COR-L47 (cell line): ENCODE data around the gene RBM42.
"Not testable (repeated sequence)": the region's sequence is repeated elsewhere in the genome, so short reads cannot be mapped to it uniquely, and the experiment has no call there.

ENCODE experiments used
- DNase-seq: peaks from one replicate; lab custom pipeline; 2025; lab: John Stamatoyannopoulos, UW

Gene RBM42

DNA sequence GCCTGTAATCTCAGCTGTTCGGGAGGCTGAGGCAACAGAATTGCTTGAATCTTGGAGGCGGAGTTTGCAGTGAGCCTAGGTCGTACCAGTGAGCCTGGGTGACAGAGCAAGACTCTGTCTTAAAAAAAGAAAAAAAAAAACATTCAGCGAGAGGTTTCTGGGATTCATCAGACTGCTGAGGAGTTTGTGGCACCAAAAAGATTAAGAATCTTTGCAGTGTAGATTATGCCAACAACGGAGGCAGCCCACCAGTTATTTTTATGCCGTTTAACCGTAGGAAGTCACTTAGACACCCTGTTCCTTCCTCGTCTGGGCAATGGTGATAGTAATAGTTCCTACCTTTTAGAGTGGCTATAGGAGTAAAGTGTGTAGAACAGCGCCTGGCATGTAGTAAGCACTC is 21.7 kb downstream of the RBM42 start:
- DNase-seq: no peak

DNA sequence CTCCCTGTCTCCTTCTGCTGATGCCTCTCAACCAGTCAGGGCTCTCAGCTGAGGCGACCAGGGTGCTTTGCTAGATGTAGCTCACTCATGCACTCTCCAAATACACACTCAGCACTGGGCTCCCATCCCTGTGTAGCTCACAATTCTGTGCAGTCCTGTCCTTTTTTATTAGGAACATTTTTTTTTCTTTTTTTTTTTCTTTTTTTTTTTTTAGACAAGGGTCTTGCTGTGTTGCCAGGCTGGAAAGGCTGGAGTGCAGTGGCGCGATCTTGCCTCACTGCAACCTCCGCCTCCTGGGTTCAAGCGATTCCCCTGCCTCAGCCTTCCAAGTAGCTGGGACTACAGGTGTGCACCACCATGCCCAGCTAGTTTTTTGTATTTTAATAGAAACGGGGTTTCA is 26.0 kb downstream of the RBM42 start:
- not testable (repeated sequence) for DNase-seq

DNA sequence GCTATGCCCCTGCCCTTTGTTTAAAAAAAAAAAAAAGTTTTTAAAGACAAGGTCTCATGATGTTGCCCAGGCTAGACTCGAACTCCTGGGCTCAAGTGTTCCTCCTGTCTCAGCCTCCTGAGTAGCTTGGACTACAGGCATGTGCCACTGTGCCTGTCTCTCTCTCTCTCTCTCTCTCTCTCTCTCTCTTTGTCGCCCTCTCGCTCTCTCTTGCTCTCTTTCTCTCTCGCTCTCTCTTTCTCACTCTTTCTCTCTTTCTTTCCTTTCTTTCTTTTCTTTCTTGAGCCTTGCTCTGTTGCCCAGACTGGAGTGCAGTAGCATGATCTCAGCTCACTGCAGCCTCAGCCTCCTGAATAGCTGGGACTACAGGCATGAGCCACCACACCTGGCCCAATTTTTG is 26.8 kb downstream of the RBM42 start:
- DNase-seq: no peak

DNA sequence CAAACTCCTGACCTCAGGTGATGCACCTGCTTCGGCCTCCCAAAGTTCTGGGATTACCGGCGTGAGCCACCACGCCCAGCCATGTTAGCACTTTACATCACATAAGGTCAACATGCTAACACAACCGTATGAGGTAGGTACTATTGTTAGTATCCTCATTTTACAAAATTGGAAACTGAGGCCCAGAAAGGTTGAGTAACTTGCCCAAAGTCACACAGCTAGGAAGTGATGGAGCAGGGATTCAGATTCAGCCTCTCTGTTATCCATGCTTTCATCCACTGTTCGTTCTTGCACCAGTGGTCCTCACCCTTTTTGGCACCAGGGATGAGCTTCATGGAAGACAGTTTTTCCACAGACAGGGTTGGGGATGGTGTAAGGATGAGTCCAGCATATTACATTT is 27.9 kb downstream of the RBM42 start:
- DNase-seq: no peak

DNA sequence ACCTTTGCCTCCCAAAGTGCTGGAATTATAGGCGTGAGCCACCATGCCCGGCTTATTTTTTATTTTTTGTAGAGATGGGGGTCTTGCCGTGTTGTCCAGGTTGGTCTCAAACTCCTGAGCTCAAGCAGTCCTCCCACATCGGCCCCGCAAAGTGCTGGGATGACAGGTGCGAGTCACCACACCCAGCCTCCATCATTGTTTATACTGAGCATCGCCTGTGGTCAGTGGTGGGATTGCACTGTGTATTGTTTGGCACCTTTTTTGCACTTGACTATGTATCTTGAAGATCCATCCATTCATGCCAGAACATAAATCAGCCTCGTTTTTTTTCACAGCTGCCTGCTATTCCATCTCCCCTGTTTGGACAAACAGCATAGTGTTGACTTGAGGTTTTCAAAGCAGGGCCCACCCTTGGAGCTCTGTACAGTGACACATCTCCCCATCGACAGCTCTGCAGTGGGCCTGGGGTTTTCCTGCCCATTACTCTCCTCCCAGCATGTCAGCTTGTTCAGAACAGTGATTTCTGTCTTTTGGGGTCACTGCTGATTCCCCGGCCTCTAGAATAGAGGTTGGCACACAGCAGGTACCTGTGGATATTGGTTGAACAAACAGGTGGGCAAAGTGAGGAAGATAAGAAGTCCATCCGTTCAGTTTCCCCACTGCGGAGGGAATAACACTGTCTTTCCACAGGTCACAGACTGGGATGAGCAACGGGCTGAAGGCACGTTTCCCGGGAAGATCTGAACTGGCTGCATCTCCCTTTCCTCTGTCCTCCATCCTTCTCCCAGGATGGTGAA is 29.3 kb downstream of the RBM42 start:
- no peak for DNase-seq

DNA sequence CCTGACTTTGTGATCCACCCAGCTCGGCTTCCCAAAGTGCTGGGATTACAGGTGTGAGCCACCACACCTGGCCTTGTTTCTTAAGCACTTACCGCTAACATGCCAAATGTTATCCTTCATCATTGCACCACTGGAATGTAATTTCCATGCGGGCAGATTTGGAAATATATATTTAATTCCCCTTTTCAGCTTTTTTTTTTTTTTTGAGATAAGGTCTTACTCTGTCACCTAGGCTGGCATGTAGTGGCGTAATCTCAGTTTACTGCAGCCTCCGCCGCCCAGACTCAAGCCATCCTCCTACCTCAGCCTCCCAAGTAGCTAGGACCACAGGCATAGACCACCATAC is 33.1 kb downstream of the RBM42 start:
- no peak for DNase-seq

DNA sequence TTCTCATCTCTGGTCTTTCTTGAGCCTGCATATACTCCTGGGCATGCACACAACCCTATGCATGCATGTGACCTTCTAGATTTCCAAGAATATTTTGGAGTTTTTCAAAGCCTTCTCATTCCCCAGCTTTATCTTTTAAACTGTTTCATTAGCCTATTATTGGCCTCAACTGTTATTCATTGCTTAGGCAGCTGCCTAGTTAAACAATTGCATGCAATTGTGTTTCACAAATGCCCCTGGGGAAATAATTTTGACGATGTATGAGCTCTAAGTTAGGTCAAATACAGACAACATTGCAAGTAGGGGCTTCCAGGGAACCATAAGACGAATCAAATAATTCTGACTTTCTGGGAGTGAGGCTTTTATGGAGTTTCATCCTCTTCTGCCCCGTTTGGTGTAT is 35.1 kb downstream of the RBM42 start:
- no peak for DNase-seq

DNA sequence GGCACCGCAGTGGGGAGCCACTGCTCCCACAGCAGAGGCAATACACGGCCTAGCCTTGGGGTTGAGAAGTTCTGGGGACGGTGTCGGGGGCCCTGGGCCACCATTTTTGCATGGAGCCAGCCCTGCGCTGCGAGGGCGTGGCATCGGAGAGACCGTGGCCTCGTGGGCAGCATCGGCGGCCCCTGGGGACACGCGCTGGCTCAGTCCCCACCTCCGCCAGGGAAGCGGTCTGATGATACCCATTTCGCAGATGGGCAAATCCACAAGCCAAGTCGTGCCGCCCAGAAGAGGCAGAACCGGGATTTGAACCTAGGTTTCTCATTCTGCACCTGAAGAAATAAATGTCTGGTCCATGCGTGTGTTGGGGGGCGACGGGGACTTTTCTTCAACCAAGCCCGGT is 36.3 kb downstream of the RBM42 start:
- DNase-seq: no peak

DNA sequence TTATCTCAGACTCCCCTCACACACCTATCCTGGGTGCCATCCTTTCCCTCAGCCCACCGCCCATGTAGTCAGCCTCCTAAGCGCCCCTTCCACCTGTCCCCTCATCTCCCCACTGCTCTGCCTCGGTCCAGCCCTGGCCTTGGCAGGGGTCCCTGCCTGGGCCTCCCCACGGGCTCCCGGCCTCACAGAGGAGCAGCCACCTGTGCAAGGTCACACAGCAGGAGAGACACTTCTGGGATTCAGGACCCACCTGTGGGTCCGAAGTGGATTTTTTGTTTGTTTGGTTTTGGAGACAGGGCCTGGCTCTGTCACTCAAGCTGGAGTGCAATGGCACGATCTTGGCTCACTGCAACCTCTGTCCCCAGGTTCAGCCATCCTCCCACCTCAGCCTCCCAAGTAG is 36.8 kb downstream of the RBM42 start:
- DNase-seq: no peak

DNA sequence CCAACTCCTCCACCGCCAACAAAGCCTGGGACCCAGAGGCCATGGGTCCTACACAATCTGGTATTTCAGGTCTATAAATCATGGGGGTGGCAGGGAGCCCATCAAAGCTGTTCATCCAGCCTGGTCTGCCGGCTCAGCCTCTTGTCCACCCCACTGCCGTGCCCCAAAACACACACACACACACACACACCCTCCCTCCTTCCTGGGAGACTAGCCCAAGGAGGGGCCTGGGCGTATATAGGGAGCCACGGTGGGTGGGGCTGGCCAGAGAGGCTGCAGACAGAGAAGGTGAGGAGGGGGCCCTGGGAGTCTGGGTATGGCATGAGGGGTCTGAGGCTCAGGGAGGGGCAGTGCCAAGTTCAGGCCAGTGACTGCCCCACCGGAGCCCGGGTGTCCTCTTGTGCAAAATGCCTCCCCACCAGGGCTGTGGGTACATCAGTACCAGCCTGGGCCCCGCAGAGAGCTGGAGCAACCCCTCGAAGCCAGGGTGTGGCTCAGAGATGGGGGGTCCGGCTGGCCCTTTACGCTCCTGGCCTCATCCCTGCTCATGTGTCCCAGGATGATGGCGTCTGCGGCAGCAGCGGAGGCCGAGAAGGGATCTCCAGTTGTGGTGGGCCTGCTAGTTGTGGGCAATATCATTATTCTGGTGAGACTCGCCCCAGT is 37.5 kb downstream of the RBM42 start, which contains the start of gene UPK1A:
UPK1A (plus strand) TSS at position 267 of the 663 bp plus-strand sequence; CDS start at position 563, 296 bp downstream.
- DNase-seq: no peak

DNA sequence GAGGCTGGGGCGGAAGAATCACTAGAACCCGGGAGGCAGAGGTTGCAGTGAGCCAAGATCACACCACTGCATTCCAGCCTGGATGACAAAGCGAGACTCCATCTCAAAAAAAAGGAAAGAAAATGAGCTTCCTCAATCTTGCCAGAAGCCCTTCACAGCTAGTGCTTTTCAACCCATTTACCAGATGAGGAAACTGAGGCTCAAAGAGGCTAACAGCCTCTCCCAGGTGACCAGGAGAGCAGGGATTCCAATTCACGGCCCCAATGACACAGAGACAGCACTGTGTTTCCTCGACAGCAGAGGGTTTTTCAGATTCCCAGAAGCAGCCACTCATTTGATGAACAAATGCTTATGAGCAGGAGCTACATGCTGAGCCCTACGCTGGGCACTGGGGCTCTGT is 40.7 kb downstream of the RBM42 start:
- no peak for DNase-seq

DNA sequence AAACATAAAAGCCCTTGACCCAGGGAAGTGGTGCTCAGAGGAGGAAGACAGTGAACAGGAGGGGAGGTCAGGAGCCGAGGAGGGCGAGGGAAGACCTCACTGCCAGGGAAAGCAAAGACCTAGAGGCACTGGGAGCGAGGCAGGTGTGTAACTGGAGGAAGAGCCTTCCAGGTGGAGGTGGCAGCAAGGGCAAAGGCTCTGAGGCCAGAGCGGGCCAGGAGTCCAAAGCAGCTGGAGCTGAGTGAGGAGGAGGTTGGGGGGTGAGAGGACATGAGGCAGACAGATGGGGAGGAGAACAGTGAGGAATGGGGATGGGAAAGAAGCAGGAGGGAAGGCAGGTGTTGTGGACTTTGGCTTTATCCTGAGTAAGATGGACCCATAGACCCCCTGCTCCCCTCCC is 41.1 kb downstream of the RBM42 start:
- DNase-seq: no peak

DNA sequence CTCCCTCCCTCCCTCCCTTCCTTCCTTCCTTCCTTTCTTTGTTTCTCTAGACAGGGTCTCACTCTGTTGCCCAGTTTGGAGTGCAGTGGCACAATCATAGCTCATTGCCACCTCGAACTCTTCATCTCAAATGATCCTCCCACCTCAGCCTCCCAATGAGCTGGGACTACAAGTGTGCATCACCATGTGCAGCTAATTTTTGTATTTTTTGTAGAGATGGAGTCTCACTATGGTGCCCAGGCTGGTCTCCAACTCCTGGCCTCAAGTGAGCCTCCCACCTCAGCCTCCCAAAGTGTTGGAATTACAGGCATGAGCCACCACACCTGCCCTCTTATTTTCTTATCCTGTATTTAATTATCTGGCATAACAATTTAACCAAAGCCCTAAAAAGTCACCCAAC is 41.9 kb downstream of the RBM42 start:
- DNase-seq: no peak

DNA sequence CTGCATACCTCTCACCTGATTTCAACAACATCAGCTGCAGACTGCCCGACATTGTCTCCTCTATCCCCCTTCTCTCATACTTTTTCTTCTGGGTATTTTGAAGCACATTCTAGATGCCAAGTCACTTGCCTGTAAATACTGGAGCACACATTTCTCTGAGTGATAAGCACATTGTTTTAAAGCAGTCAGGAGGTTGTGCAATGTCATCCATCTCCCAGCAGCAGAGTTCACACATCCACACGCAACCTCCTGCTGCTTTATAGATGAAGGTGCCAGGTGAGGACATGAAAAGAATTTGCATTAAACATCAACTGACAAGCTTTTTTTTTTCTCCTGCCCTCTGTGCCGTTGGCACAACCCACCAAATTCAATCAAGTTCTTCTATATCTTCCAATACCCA is 43.0 kb downstream of the RBM42 start:
- no peak for DNase-seq

DNA sequence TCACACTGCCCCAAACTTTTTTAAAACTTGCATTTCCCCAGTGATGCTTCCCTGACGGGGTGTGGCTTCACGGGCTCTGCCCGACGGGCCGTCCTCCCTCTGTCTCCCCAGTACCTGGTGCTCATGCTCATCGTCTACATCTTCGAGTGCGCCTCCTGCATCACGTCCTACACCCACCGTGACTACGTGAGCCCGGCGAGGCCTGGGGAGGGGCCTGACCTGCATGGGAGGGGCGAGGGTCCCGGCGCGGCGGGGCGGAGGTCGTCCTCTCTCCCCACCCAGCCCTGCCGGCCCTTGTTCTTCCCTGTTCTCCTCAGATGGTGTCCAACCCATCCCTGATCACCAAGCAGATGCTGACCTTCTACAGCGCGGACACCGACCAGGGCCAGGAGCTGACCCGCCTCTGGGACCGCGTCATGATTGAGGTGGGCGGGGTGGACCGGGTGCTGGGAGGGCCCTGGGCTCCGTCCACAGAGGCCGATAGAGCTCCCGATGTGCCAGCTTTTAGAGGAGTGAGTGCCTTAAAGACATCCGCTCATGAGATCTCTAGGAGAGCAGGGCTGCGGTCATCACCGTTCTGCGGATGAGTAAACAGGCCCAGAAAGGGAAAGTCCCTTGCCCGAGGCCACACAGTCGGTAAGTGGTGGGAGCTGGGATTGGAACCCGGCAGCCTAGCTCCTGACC is 44.4 kb downstream of the RBM42 start:
- no peak for DNase-seq

DNA sequence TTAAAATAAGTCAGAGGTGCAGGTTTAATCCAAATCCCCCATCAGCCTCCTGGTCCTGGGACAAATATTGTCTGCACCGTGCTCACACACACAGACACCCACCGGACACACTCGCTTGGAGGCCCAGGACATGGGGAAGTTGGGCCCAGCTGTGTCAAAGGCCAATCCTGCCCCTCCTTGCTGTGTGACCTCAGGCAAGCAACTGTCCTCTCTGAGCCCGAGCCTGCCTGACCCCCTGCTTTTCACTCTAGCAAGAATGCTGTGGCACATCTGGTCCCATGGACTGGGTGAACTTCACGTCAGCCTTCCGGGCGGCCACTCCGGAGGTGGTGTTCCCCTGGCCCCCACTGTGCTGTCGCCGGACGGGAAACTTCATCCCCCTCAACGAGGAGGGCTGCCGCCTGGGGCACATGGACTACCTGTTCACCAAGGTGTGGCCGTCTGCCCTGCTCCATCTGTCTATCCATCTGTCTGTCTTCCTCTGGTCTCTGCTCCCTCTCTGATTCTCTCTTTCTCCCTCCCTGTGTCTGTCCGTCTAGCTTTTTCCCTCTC is 46.8 kb downstream of the RBM42 start:
- no peak for DNase-seq
